GM18505 (cell line): ENCODE results near the gene SBNO2.

Experiments used
- ATAC-seq: cut with Tn5 transposase; IDR thresholded peaks from one replicate; pipeline ENCODE4 v1.9.1; 2021; ENCODE audit not compliant: unreplicated experiment
- POLR2A ChIP-seq: IDR thresholded peaks from 4 replicates; pipeline ENCODE4 v1.6.1; 2011; ENCODE audit warnings: borderline replicate concordance; ENCODE audit not compliant: insufficient read depth, insufficient read length; ENCODE audit errors: extremely low read depth

The SBNO2 gene

GRCh38 chr19:1169921-1170885 is 3.9 kb downstream of the SBNO2 start:
- ATAC-seq = no peak
- TF ChIP-seq POLR2A = no peak

GRCh38 chr19:1169411-1169791 is 4.7 kb downstream of the SBNO2 start:
- no peak for TF ChIP-seq POLR2A
- no peak for ATAC-seq

GRCh38 chr19:1168572-1169410 is 5.3 kb downstream of the SBNO2 start:
- TF ChIP-seq POLR2A = no peak
- no peak for ATAC-seq

- ATAC-seq = no peak
- TF ChIP-seq POLR2A = no peak
Observed at GRCh38 chr19:1167687-1168571, 6.1 kb downstream of the SBNO2 start.

- TF ChIP-seq POLR2A = no peak
- no peak for ATAC-seq
Observed at GRCh38 chr19:1166872-1167573, 7.0 kb downstream of the SBNO2 start.

- no peak for TF ChIP-seq POLR2A
- no peak for ATAC-seq
Observed at GRCh38 chr19:1164684-1165531, 9.2 kb downstream of the SBNO2 start.

- ATAC-seq = no peak
- no peak for TF ChIP-seq POLR2A
Observed at GRCh38 chr19:1163934-1164683, 10.0 kb downstream of the SBNO2 start.

GRCh38 chr19:1163283-1163933 is 10.7 kb downstream of the SBNO2 start:
- TF ChIP-seq POLR2A = no peak
- ATAC-seq = no peak

GRCh38 chr19:1162404-1163282 is 11.4 kb downstream of the SBNO2 start:
- no peak for TF ChIP-seq POLR2A
- no peak for ATAC-seq

GRCh38 chr19:1161716-1162115 is 12.4 kb downstream of the SBNO2 start:
- ATAC-seq = no peak
- no peak for TF ChIP-seq POLR2A
